GM23338 (cell line): Measurements from ENCODE around the gene UGT1A4. TPM values are rescaled to one million over a fixed set of nuclear protein-coding genes. Genes with fewer than 3 reads are reported as not detected.

Experiments
- ATAC-seq: fragments of 200-7000 bp; cut with Tn5 transposase; 3 replicates; pipeline ENCODE4 v1.9.1; 2020
- DNase-seq: peaks from one replicate; pipeline ENCODE4 v3.0.0-alpha.2; 2015; ENCODE audit warnings: low spot score
- H2AFZ ChIP-seq: fragments of 200-600 bp; sonication (generic); 2 replicates; pipeline ENCODE4 v1.8.0; 2016; ENCODE audit warnings: antibody characterized with exemption, mild to moderate bottlenecking, moderate library complexity
- H3F3A ChIP-seq: fragments of 200-600 bp; sonication (generic); replicated peaks from 2 replicates; pipeline ENCODE4 v1.8.0; 2017; ENCODE audit warnings: antibody characterized with exemption, mixed run types, low read depth
- H3K27ac ChIP-seq: fragments of 200-600 bp; sonication (generic); 2 replicates; pipeline ENCODE4 v1.6.1; 2016; ENCODE audit warnings: low read depth
- H3K27me3 ChIP-seq: fragments of 200-600 bp; sonication (generic); 2 replicates; pipeline ENCODE4 v1.8.0; 2016; ENCODE audit warnings: mild to moderate bottlenecking, mixed run types, moderate library complexity; ENCODE audit not compliant: insufficient read depth
- H3K36me3 ChIP-seq: fragments of 200-600 bp; sonication (generic); 2 replicates; pipeline ENCODE4 v1.8.0; 2016; ENCODE audit warnings: mild to moderate bottlenecking; ENCODE audit not compliant: insufficient read depth
- H3K4me1 ChIP-seq: fragments of 200-600 bp; sonication (generic); 2 replicates; pipeline ENCODE4 v1.8.0; 2016; ENCODE audit warnings: mild to moderate bottlenecking, moderate library complexity; ENCODE audit not compliant: insufficient read depth
- H3K4me2 ChIP-seq: fragments of 200-600 bp; sonication (generic); 2 replicates; pipeline ENCODE4 v1.7.1; 2017; ENCODE audit warnings: mixed run types
- H3K4me3 ChIP-seq: fragments of 200-600 bp; sonication (generic); 2 replicates; pipeline ENCODE4 v1.6.1; 2016; ENCODE audit warnings: mixed run types
- H3K79me2 ChIP-seq: fragments of 200-600 bp; sonication (generic); replicated peaks from 2 replicates; pipeline ENCODE4 v1.8.0; 2017; ENCODE audit warnings: mild to moderate bottlenecking; ENCODE audit not compliant: insufficient read depth
- H3K9me2 ChIP-seq: fragments of 200-600 bp; sonication (generic); 2 replicates; pipeline ENCODE4 v1.8.0; 2017; ENCODE audit not compliant: insufficient read depth
- H4K20me1 ChIP-seq: fragments of 200-600 bp; sonication (generic); replicated peaks from 2 replicates; pipeline ENCODE4 v1.8.0; 2017; ENCODE audit warnings: mild to moderate bottlenecking; ENCODE audit not compliant: insufficient read depth
- H3K27ac Mint-ChIP-seq: 2 replicates; pipeline ENCODE4 v1.8.0; 2020; ENCODE audit warnings: inconsistent platforms, mild to moderate bottlenecking, moderate library complexity, mixed read lengths
- H3K27me3 Mint-ChIP-seq: 3 replicates; pipeline ENCODE4 v1.8.0; 2022; ENCODE audit warnings: low read depth, mild to moderate bottlenecking, moderate library complexity, mixed read lengths, inconsistent platforms; ENCODE audit not compliant: insufficient read depth, poor library complexity
- H3K36me3 Mint-ChIP-seq: 3 replicates; pipeline ENCODE4 v1.8.0; 2021; ENCODE audit warnings: low read depth, mild to moderate bottlenecking, inconsistent platforms, moderate library complexity, mixed read lengths
- H3K4me1 Mint-ChIP-seq: 3 replicates; pipeline ENCODE4 v1.8.0; 2020; ENCODE audit warnings: mild to moderate bottlenecking, inconsistent platforms, mixed read lengths
- H3K4me3 Mint-ChIP-seq: 3 replicates; pipeline ENCODE4 v1.8.0; 2021; ENCODE audit warnings: moderate library complexity, mild to moderate bottlenecking, inconsistent platforms, mixed read lengths
- H3K9me3 Mint-ChIP-seq: 3 replicates; pipeline ENCODE4 v1.8.0; 2020; ENCODE audit warnings: moderate library complexity, mild to moderate bottlenecking, inconsistent platforms, mixed read lengths
- CREB1 ChIP-seq: fragments of 250-450 bp; sonication (Bioruptor Pico); IDR thresholded peaks from 2 replicates; pipeline ENCODE4 v1.5.0; 2020; ENCODE audit warnings: low read depth, mild to moderate bottlenecking, moderate library complexity
- CTCF ChIP-seq, 2 experiments: fragments of 200-600 bp in 1 of 2; sonication (generic) in 1 of 2; conservative IDR thresholded peaks; 2 replicates each; pipeline versions ENCODE4 v1.5.1 to v1.6.1; 2016 to 2017; ENCODE audit warnings: antibody characterized with exemption in 2 of 2, low read depth in 2 of 2, mild to moderate bottlenecking in 2 of 2, moderate library complexity in 1 of 2
- ETS1 ChIP-seq: IDR thresholded peaks from 2 replicates; pipeline ENCODE4 v1.6.1; 2016; ENCODE audit warnings: antibody characterized with exemption
- EZH2 ChIP-seq: fragments of 200-600 bp; sonication (generic); IDR thresholded peaks from one replicate; pipeline ENCODE4 v1.8.0; 2017; ENCODE audit warnings: antibody characterized with exemption, mild to moderate bottlenecking, low read depth; ENCODE audit not compliant: unreplicated experiment
- EZH2phosphoT487 ChIP-seq: fragments of 200-600 bp; sonication (generic); IDR thresholded peaks from one replicate; pipeline ENCODE4 v1.8.1; 2018; ENCODE audit warnings: antibody characterized with exemption; ENCODE audit not compliant: unreplicated experiment
- JUNB ChIP-seq: IDR thresholded peaks from one replicate; pipeline ENCODE4 v1.6.1; 2016; ENCODE audit warnings: antibody characterized with exemption; ENCODE audit not compliant: unreplicated experiment
- NANOG ChIP-seq: IDR thresholded peaks from 2 replicates; pipeline ENCODE4 v1.6.1; 2016; ENCODE audit warnings: antibody characterized with exemption, borderline replicate concordance
- POLR2AphosphoS5 ChIP-seq: IDR thresholded peaks from 2 replicates; pipeline ENCODE4 v1.6.1; 2016; ENCODE audit warnings: antibody characterized with exemption, low read depth
- REST ChIP-seq: IDR thresholded peaks from one replicate; pipeline ENCODE4 v1.6.1; 2018; ENCODE audit warnings: antibody characterized with exemption; ENCODE audit not compliant: unreplicated experiment
- STAT1 ChIP-seq: IDR thresholded peaks from one replicate; pipeline ENCODE4 v1.6.1; 2016; ENCODE audit warnings: antibody characterized with exemption; ENCODE audit not compliant: unreplicated experiment
- ZNF114 ChIP-seq: fragments of 250-450 bp; sonication (Bioruptor Pico); IDR thresholded peaks from 2 replicates; pipeline ENCODE4 v1.5.0; 2020; ENCODE audit warnings: mild to moderate bottlenecking, moderate library complexity
- ZNF331 ChIP-seq: fragments of 250-450 bp; sonication (Bioruptor Pico); IDR thresholded peaks from 2 replicates; pipeline ENCODE4 v1.5.0; 2020; ENCODE audit warnings: low read depth, mild to moderate bottlenecking, moderate library complexity
- ZNF462 ChIP-seq: fragments of 250-450 bp; sonication (Bioruptor Pico); IDR thresholded peaks from 2 replicates; pipeline ENCODE4 v1.5.0; 2020; ENCODE audit warnings: mild to moderate bottlenecking, moderate library complexity
- polyA plus RNA-seq: library from polyadenylated mRNA; unstranded; fragments of >200 nt; fragmentation: Nextera tagmentation; extraction: Ambion mirVana; gene quantifications from 2 replicates; pipeline ENCODE4 v1.2.1, GENCODE V29; 2016
- total RNA-seq: library from RNA; depleted of rRNA; stranded (reverse); fragments of >200 nt; shearing (Covaris generic); gene quantifications from 2 replicates; pipeline ENCODE4 v1.2.3, GENCODE V29; 2014

UGT1A4 gene
- total and polyA plus RNA-seq, 2 experiments from 2014 or later: not detected

GRCh38 chr2:233712611-233713261 lies 5.8 kb upstream of the UGT1A4 start, which contains the start of gene UGT1A5:
TSS of gene UGT1A5 (plus strand) at chr2:233712907. CDS start at chr2:233712992, 85 bp downstream.
- Histone ChIP-seq H2AFZ (0 out of 2 replicates have a peak within 1 kb of the TSS, but pooled peaks have one; percentile 59), H3K36me3 (no peaks in the 10 kb centered on the region), H4K20me1 (no peaks in the 10 kb centered on the region), H3F3A (no peaks in the 10 kb centered on the region), H3K4me1 (no peaks in the 10 kb centered on the region), H3K79me2 (no peaks in the 10 kb centered on the region), H3K9me2 (peaks cover 5% of the 10 kb centered on the region; the same call in 1 of the 2 replicates), H3K27me3 (no peaks in the 10 kb centered on the region), H3K4me3 (no peak within 1 kb of the TSS), H3K4me2 (no peak within 1 kb of the TSS), H3K27ac (no peak within 1 kb of the TSS)
- Mint-ChIP-seq H3K27ac (0 out of 2 replicates have a peak within 1 kb of the TSS, but pooled peaks have one; percentile 52), H3K9me3 (no peaks in the 10 kb centered on the region; the same call in 2 of the 3 replicates), H3K27me3 (peaks cover 13% of the 10 kb centered on the region), H3K4me1 (peaks cover 4% of the 10 kb centered on the region; the same call in 1 of the 3 replicates), H3K4me3 (no peak within 1 kb of the TSS), H3K36me3 (no peaks in the 10 kb centered on the region)
- no peak for DNase-seq
- no peak for ATAC-seq
- no peak for TF ChIP-seq NANOG
- no peak for TF ChIP-seq ZNF462
- no peak for TF ChIP-seq ZNF114 (CRISPR knock-in tag)
- no peak for TF ChIP-seq REST
- no peak for TF ChIP-seq CREB1 (CRISPR knock-in tag)
- TF ChIP-seq ZNF331 (CRISPR knock-in tag): no peak
- TF ChIP-seq STAT1: no peak
- TF ChIP-seq POLR2AphosphoS5: no peak
- no peak for TF ChIP-seq CTCF (conservative IDR thresholded peaks at IDR 0.05; ENCODE audit: low read depth in 2 of 2)
- no peak for TF ChIP-seq ETS1
- no peak for TF ChIP-seq JUNB
- no peak for TF ChIP-seq EZH2phosphoT487
- no peak for TF ChIP-seq EZH2
